Natural killer cell (primary cell): ENCODE measurements around the gene TMPRSS7. TPM values are rescaled to one million over a fixed set of nuclear protein-coding genes. Genes with fewer than 3 reads are reported as not detected.

ENCODE experiments used
- ATAC-seq, 3 donors: fragments of 150-1000 bp in 2 of 3; fragments of 200-7000 bp in 1 of 3; cut with Tn5 transposase; 1 replicate in 1 of 3; 2 replicates in 2 of 3; pipeline ENCODE4 v1.10.0; 2021; ENCODE audit warnings: mild to moderate bottlenecking in 2 of 3, moderate library complexity in 2 of 3
- DNase-seq, 2 donors: peaks; one replicate each; pipeline versions ENCODE4 v3.0.0 to v3.0.0-alpha.2; 2013 to 2021; ENCODE audit warnings: mixed read lengths in 1 of 2
- H3K27ac ChIP-seq: one replicate; pipeline ENCODE4 v1.5.1; 2013; ENCODE audit warnings: mild to moderate bottlenecking, low read length
- H3K27me3 ChIP-seq: one replicate; pipeline ENCODE4 v1.6.1; 2013; ENCODE audit warnings: low read length; ENCODE audit not compliant: control insufficient read depth, insufficient read depth
- H3K36me3 ChIP-seq: one replicate; pipeline ENCODE4 v1.6.1; 2013; ENCODE audit warnings: low read length; ENCODE audit not compliant: control insufficient read depth, insufficient read depth
- H3K4me1 ChIP-seq: one replicate; pipeline ENCODE4 v1.6.1; 2013; ENCODE audit warnings: low read length; ENCODE audit not compliant: control insufficient read depth, insufficient read depth
- H3K4me3 ChIP-seq: one replicate; pipeline ENCODE4 v1.5.1; 2013; ENCODE audit warnings: low read length
- H3K9me3 ChIP-seq: one replicate; pipeline ENCODE4 v1.6.1; 2013; ENCODE audit warnings: low read length; ENCODE audit not compliant: control insufficient read depth, insufficient read depth
- H3K27ac Mint-ChIP-seq, 2 donors: one replicate each; pipeline ENCODE4 v1.8.0; 2022; ENCODE audit warnings: mild to moderate bottlenecking in 2 of 2, mixed read lengths in 2 of 2, moderate library complexity in 1 of 2
- H3K27me3 Mint-ChIP-seq, 2 donors: one replicate each; pipeline ENCODE4 v1.8.0; 2022; ENCODE audit warnings: low read depth in 2 of 2, mixed read lengths in 2 of 2
- H3K36me3 Mint-ChIP-seq: one replicate; pipeline ENCODE4 v1.8.0; 2022; ENCODE audit warnings: mixed read lengths
- H3K4me1 Mint-ChIP-seq, 2 donors: one replicate each; pipeline ENCODE4 v1.8.0; 2022; ENCODE audit warnings: mixed read lengths in 2 of 2
- H3K4me3 Mint-ChIP-seq: one replicate; pipeline ENCODE4 v1.8.0; 2022; ENCODE audit warnings: mild to moderate bottlenecking, moderate library complexity, mixed read lengths
- H3K9me3 Mint-ChIP-seq, 2 donors: one replicate each; pipeline ENCODE4 v1.8.0; 2022; ENCODE audit warnings: mixed read lengths in 2 of 2
- CTCF ChIP-seq: fragments of 200-600 bp; IDR thresholded peaks from one replicate; pipeline ENCODE4 v1.8.0; 2022; ENCODE audit warnings: antibody characterized with exemption
- WGBS: methylation state at CpG from one replicate; pipeline ENCODE4 v1.1.7; 2013; ENCODE audit warnings: missing lambda C conversion rate; ENCODE audit not compliant: insufficient coverage; 5-methylcytosine and 5-hydroxymethylcytosine counted together
- intact Hi-C: fragments of 100-400 bp; cut with micrococcal nuclease; formaldehyde crosslinking; loops from one replicate; pipeline ENCODE4 v1.14.2; 2022
- total RNA-seq, 4 donors: library from RNA; stranded (reverse); fragments of 120-200 nt in 1 of 4; gene quantifications; one replicate each; pipeline versions ENCODE4 v1.2.3 to v1.2.4, GENCODE V29; 2013 to 2022

TMPRSS7 gene
- total RNA-seq, 3 donors from 2014 or later (not counting 1 experiment from before 2014, with no cell fraction given) = not detected

GRCh38 chr3:112000367-112000771 lies 34.2 kb upstream of the TMPRSS7 start:
- Mint-ChIP-seq H3K4me3 (peak overlapping the region; percentile 87), H3K4me1 (peaks cover 26 to 29% of the 10 kb centered on the region in 2 donors), H3K27me3 (peaks cover 12 to 24% of the 10 kb centered on the region in 2 donors), H3K9me3 (no peaks in the 10 kb centered on the region), H3K36me3 (no peaks in the 10 kb centered on the region), H3K27ac (no peak overlapping the region)
- no peak overlapping the region for H3K4me3 ChIP-seq
- no peaks in the 10 kb centered on the region for H3K27me3 ChIP-seq
- WGBS = 97% methylated on average over 4 of the region's 5 CpGs
- H3K36me3 ChIP-seq = no peaks in the 10 kb centered on the region
- no peaks in the 10 kb centered on the region for H3K9me3 ChIP-seq
- H3K4me1 ChIP-seq = peaks cover 22% of the 10 kb centered on the region
- no peak for DNase-seq
- no peak for TF ChIP-seq CTCF
- H3K27ac ChIP-seq = no peak overlapping the region
- ATAC-seq = no peak
- intact Hi-C loops = no loop called here

- no peak overlapping the region for H3K4me3 ChIP-seq
- no peak overlapping the region for H3K27ac ChIP-seq
- no peak for DNase-seq
- no peak overlapping the region for H3K27ac Mint-ChIP-seq
- no peaks in the 10 kb centered on the region for H3K36me3 ChIP-seq
- H3K27me3 Mint-ChIP-seq = peaks cover 12 to 24% of the 10 kb centered on the region in 2 donors
- no peaks in the 10 kb centered on the region for H3K9me3 ChIP-seq
- intact Hi-C loops = no loop called here
- peaks cover 22% of the 10 kb centered on the region for H3K4me1 ChIP-seq
- no peak overlapping the region for H3K4me3 Mint-ChIP-seq
- peaks cover 26 to 29% of the 10 kb centered on the region in 2 donors for H3K4me1 Mint-ChIP-seq
- 94% methylated on average over 1 of the region's 2 CpGs for WGBS
- no peaks in the 10 kb centered on the region for H3K36me3 Mint-ChIP-seq
- H3K27me3 ChIP-seq = no peaks in the 10 kb centered on the region
- ATAC-seq = no peak
- TF ChIP-seq CTCF = no peak
- H3K9me3 Mint-ChIP-seq = no peaks in the 10 kb centered on the region
Measured at GRCh38 chr3:112000966-112001365, 33.6 kb upstream of the TMPRSS7 start.

DNA sequence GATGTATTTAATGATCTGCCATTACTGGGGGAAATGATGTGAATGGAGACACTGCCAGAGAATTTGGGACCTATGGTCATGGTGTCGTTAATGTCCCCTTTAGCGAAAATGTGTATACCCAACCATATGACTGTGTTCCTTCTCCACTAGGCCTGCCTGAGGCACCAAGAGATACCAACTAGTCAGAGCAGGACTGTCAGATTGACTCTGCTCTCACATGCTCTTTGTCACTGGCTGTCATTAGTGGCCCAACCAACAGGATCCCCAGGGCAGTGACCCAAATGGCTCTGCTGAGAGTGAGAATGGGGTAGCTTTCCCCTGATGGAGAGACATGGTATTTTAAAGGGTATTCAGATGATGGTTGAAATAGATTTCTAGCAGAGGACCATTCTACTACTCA lies 33.0 kb upstream of the TMPRSS7 start:
- Mint-ChIP-seq H3K27ac (no peak overlapping the region), H3K36me3 (no peaks in the 10 kb centered on the region), H3K4me1 (peaks cover 26 to 29% of the 10 kb centered on the region in 2 donors), H3K4me3 (no peak overlapping the region), H3K27me3 (peaks cover 12 to 24% of the 10 kb centered on the region in 2 donors), H3K9me3 (no peaks in the 10 kb centered on the region)
- intact Hi-C loops = no loop called here
- Histone ChIP-seq H3K27ac (no peak overlapping the region), H3K27me3 (no peaks in the 10 kb centered on the region), H3K36me3 (no peaks in the 10 kb centered on the region), H3K4me3 (no peak overlapping the region), H3K9me3 (no peaks in the 10 kb centered on the region), H3K4me1 (peaks cover 22% of the 10 kb centered on the region)
- DNase-seq (no peak), ATAC-seq (no peak)
- no peak for TF ChIP-seq CTCF
- 100% methylated on average over 2 of the region's 2 CpGs for WGBS
